OCI-LY7 (cell line): ENCODE data around the gene PCDH8. TPM values are rescaled to one million over a fixed set of nuclear protein-coding genes. Genes with fewer than 3 reads are reported as not detected.

Experiments used
- BruUV-seq: library from RNA; stranded (reverse); fragments of 400-500 nt; replicated peaks from 2 replicates; lab custom pipeline; 2021; lab: Mats Ljungman, UMichigan
- CTCF ChIA-PET: fragments of 300-600 bp; sonication (Branson Sonifier 250); formaldehyde crosslinking; loops from one replicate; lab custom pipeline; 2022; ENCODE audit warnings: antibody characterized with exemption; ENCODE audit not compliant: unreplicated experiment; lab: Charles Lee
- POLR2A ChIA-PET: fragments of 300-600 bp; sonication (Branson Sonifier 250); formaldehyde crosslinking; loops from one replicate; lab custom pipeline; 2022; ENCODE audit warnings: antibody characterized with exemption; lab: Charles Lee
- DNase-seq: peaks from one replicate; pipeline ENCODE4 v3.0.0-alpha.2; 2015; ENCODE audit warnings: low spot score
- H2AFZ ChIP-seq: fragments of 200-600 bp; sonication (generic), shearing (Covaris generic); 2 replicates; pipeline ENCODE4 v1.6.1; 2014; ENCODE audit warnings: mild to moderate bottlenecking, antibody characterized with exemption, low read length, moderate library complexity
- H3K27ac ChIP-seq: fragments of 200-600 bp; sonication (generic); 2 replicates; pipeline ENCODE4 v1.5.1; 2014; ENCODE audit warnings: mixed run types, low read depth, mild to moderate bottlenecking, moderate library complexity, low read length, inconsistent platforms; ENCODE audit not compliant: poor library complexity, severe bottlenecking
- H3K36me3 ChIP-seq: fragments of 200-600 bp; sonication (generic); 2 replicates; pipeline ENCODE4 v1.6.1; 2014; ENCODE audit warnings: mild to moderate bottlenecking, antibody characterized with exemption, low read length, moderate library complexity, mixed read lengths; ENCODE audit not compliant: insufficient read depth
- H3K4me1 ChIP-seq: fragments of 200-600 bp; sonication (generic); 2 replicates; pipeline ENCODE4 v1.5.1; 2014; ENCODE audit warnings: mild to moderate bottlenecking, low read length; ENCODE audit not compliant: insufficient read depth, poor library complexity, severe bottlenecking
- H3K4me2 ChIP-seq: fragments of 200-600 bp; sonication (generic); 2 replicates; pipeline ENCODE4 v1.6.1; 2014; ENCODE audit warnings: mild to moderate bottlenecking, low read length
- H3K4me3 ChIP-seq: fragments of 200-600 bp; sonication (generic); 2 replicates; pipeline ENCODE4 v1.5.1; 2014; ENCODE audit warnings: mild to moderate bottlenecking, low read depth, low read length; ENCODE audit not compliant: poor library complexity, severe bottlenecking
- H3K79me2 ChIP-seq: fragments of 200-600 bp; sonication (generic); 2 replicates; pipeline ENCODE4 v1.6.1; 2016; ENCODE audit warnings: low read depth, mild to moderate bottlenecking, low read length, moderate library complexity, mixed read lengths; ENCODE audit not compliant: insufficient read depth
- H3K9me2 ChIP-seq: fragments of 200-600 bp; sonication (generic); 2 replicates; pipeline ENCODE4 v1.6.1; 2016; ENCODE audit warnings: mild to moderate bottlenecking, low read length, mixed read lengths; ENCODE audit not compliant: insufficient read depth
- H3K9me3 ChIP-seq: fragments of 200-600 bp; sonication (generic); 2 replicates; pipeline ENCODE4 v1.6.1; 2014; ENCODE audit warnings: mild to moderate bottlenecking, mixed run types, low read length, mixed read lengths
- H4K20me1 ChIP-seq: fragments of 200-600 bp; sonication (generic); 2 replicates; pipeline ENCODE4 v1.6.1; 2014; ENCODE audit warnings: mild to moderate bottlenecking, antibody characterized with exemption, low read length, moderate library complexity, mixed read lengths; ENCODE audit not compliant: insufficient read depth
- EZH2phosphoT487 ChIP-seq: fragments of 200-600 bp; sonication (generic); IDR thresholded peaks from 2 replicates; pipeline ENCODE4 v1.6.1; 2018; ENCODE audit warnings: low read depth, borderline replicate concordance, mild to moderate bottlenecking, mixed run types, antibody characterized with exemption, low read length, moderate library complexity, mixed read lengths
- intact Hi-C: fragments of 100-400 bp; cut with micrococcal nuclease; formaldehyde crosslinking; loops from one replicate; pipeline ENCODE4 v1.10.0; 2022; ENCODE audit not compliant: unreplicated experiment
- microRNA-seq: library from miRNA; unstranded; fragments of <30 nt; microRNA quantifications from one replicate; pipeline ENCODE4 v1.2.0, GENCODE V29; 2022; ENCODE audit warnings: borderline replicate concordance
- small RNA-seq: library from RNA; depleted of rRNA; stranded (forward); fragments of <200 nt; gene quantifications from one replicate; pipeline ENCODE3, GENCODE V24; 2014
- total RNA-seq, 2 experiments: library from RNA; depleted of rRNA in 1 of 2; stranded (reverse); fragments of >200 nt in 1 of 2; shearing (Covaris generic) in 1 of 2; gene quantifications; 2 replicates each; pipeline ENCODE4 v1.2.3, GENCODE V29; 2014 to 2022
- TF ChIP-seq, protein P1 (sequence below): fragments of 200-600 bp; sonication (generic); conservative IDR thresholded peaks from 2 replicates; pipeline ENCODE4 v1.5.1; 2014; ENCODE audit warnings: mild to moderate bottlenecking, antibody characterized with exemption, low read length, moderate library complexity, mixed read lengths

PCDH8 gene
- total RNA-seq, 2 experiments from 2014 or later, result not detected

GRCh38 chr13:52793515-52794061, 54.9 kb downstream of the PCDH8 start:
- no peak overlapping the region for H3K27ac ChIP-seq
- no peaks in the 10 kb centered on the region for H3K9me3 ChIP-seq
- POLR2A ChIA-PET, result interaction anchor here (0.6 kb wide), 1 partner anchor 426 kb away, joined by 3 read pairs; no protein-coding TSS in a partner anchor
- CTCF ChIA-PET, result no interaction called here
- no peaks in the 10 kb centered on the region for H3K4me1 ChIP-seq
- no peaks in the 10 kb centered on the region for H4K20me1 ChIP-seq
- no peak for TF ChIP-seq EZH2phosphoT487
- TF ChIP-seq, protein P1, sequence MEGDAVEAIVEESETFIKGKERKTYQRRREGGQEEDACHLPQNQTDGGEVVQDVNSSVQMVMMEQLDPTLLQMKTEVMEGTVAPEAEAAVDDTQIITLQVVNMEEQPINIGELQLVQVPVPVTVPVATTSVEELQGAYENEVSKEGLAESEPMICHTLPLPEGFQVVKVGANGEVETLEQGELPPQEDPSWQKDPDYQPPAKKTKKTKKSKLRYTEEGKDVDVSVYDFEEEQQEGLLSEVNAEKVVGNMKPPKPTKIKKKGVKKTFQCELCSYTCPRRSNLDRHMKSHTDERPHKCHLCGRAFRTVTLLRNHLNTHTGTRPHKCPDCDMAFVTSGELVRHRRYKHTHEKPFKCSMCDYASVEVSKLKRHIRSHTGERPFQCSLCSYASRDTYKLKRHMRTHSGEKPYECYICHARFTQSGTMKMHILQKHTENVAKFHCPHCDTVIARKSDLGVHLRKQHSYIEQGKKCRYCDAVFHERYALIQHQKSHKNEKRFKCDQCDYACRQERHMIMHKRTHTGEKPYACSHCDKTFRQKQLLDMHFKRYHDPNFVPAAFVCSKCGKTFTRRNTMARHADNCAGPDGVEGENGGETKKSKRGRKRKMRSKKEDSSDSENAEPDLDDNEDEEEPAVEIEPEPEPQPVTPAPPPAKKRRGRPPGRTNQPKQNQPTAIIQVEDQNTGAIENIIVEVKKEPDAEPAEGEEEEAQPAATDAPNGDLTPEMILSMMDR, result no peak
- H3K79me2 ChIP-seq, result no peaks in the 10 kb centered on the region
- no peak overlapping the region for H2AFZ ChIP-seq
- H3K4me2 ChIP-seq, result no peak overlapping the region
- BruUV-seq, result no TSS peak
- H3K36me3 ChIP-seq, result no peaks in the 10 kb centered on the region
- no peak overlapping the region for H3K4me3 ChIP-seq
- intact Hi-C loops, result no loop called here
- H3K9me2 ChIP-seq, result no peaks in the 10 kb centered on the region
- DNase-seq, result no peak

Small RNAs within 50 kb of the gene (microRNA-seq; reads per million reads assigned to microRNA genes)
- gene MIR759, result not detected

Small RNAs within 50 kb of the gene (small RNA-seq; reads per million reads assigned to genes)
- not detected for gene MIR759

Other genes starting within 250 kb of the PCDH8 start
- gene HNRNPA1L2, start 206.2 kb downstream of the PCDH8 start, total RNA-seq (2014; rRNA removed; shearing (Covaris generic)), result 4.7 and 6.8 TPM in 2 replicates
- gene HNRNPA1L2, start 206.2 kb downstream of the PCDH8 start, total RNA-seq (2022), result 13.1 and 13.8 TPM in 2 replicates
- gene SUGT1, start 195.8 kb downstream of the PCDH8 start, total RNA-seq (2014; rRNA removed; shearing (Covaris generic)), result 32.1 and 36.6 TPM in 2 replicates
- 55.7 and 59.0 TPM in 2 replicates for gene SUGT1, start 195.8 kb downstream of the PCDH8 start, total RNA-seq (2022)
- not detected in 2 replicates for gene CNMD, start 108.8 kb downstream of the PCDH8 start, total RNA-seq (2014; rRNA removed; shearing (Covaris generic))
- not detected in 2 replicates for gene CNMD, start 108.8 kb downstream of the PCDH8 start, total RNA-seq (2022)
- gene OLFM4, start 180.2 kb upstream of the PCDH8 start, total RNA-seq (2014; rRNA removed; shearing (Covaris generic)), result 0.06 TPM in 1 of 2 replicates, not detected in the other
- gene OLFM4, start 180.2 kb upstream of the PCDH8 start, total RNA-seq (2022), result not detected in 2 replicates